ENCODE data around the gene APOBR. TPM values are rescaled to one million over a fixed set of nuclear protein-coding genes. Genes with fewer than 3 reads are reported as not detected.
"Not testable (repeated sequence)": the region's sequence is repeated elsewhere in the genome, so short reads cannot be mapped to it uniquely, and the experiment has no call there.

The APOBR gene
- total RNA-seq, 2 experiments from 2014 or later: 8.2 to 8.4 TPM

- ChIA-PET CTCF (no interaction called here), POLR2A (no interaction called here)
These were observed 28.3 kb downstream of the APOBR start for GRCh38 chr16:28522792-28523191.

GRCh38 chr16:28524681-28525171 lies 30.3 kb downstream of the APOBR start:
- ChIA-PET CTCF (interaction anchor here (0.7 kb wide), 1 partner anchor 247 kb away, joined by 4 read pairs; no protein-coding TSS in a partner anchor), POLR2A (no interaction called here)

- ChIA-PET CTCF (no interaction called here), POLR2A (no interaction called here)
These were observed 32.0 kb downstream of the APOBR start for GRCh38 chr16:28526201-28527099.

- CTCF ChIA-PET, POLR2A ChIA-PET: not testable (repeated sequence)
These were observed 32.8 kb downstream of the APOBR start for GRCh38 chr16:28527100-28527785.

- POLR2A ChIA-PET: no interaction called here
- CTCF ChIA-PET: no interaction called here
These were observed 33.5 kb downstream of the APOBR start for GRCh38 chr16:28527985-28528384.

- POLR2A ChIA-PET: no interaction called here
- CTCF ChIA-PET: no interaction called here
These were observed 34.0 kb downstream of the APOBR start for GRCh38 chr16:28528463-28528867.

GRCh38 chr16:28529124-28529523 lies 34.7 kb downstream of the APOBR start:
- ChIA-PET CTCF (no interaction called here), POLR2A (no interaction called here)

GRCh38 chr16:28531777-28532744 lies 37.6 kb downstream of the APOBR start:
- POLR2A ChIA-PET: no interaction called here
- CTCF ChIA-PET: no interaction called here

GRCh38 chr16:28532940-28533647 lies 38.7 kb downstream of the APOBR start:
- ChIA-PET POLR2A (no interaction called here), CTCF (no interaction called here)

- ChIA-PET POLR2A (no interaction called here), CTCF (interaction anchor here (0.8 kb wide), 1 partner anchor 13 kb away, joined by 3 read pairs; no protein-coding TSS in a partner anchor)
These were observed 40.3 kb downstream of the APOBR start for GRCh38 chr16:28534542-28535373.

- CTCF ChIA-PET: no interaction called here
- POLR2A ChIA-PET: no interaction called here
These were observed 42.6 kb downstream of the APOBR start for GRCh38 chr16:28537076-28537475.

- ChIA-PET CTCF (no interaction called here), POLR2A (no interaction called here)
These were observed 43.7 kb downstream of the APOBR start for GRCh38 chr16:28537964-28538732.

GRCh38 chr16:28538733-28539596 lies 44.5 kb downstream of the APOBR start, which contains the start of gene NUPR1:
Gene NUPR1 (minus strand): TSS chr16:28538974. CDS start chr16:28538907, 67 bp downstream.
- POLR2A ChIA-PET: no interaction called here
- CTCF ChIA-PET: no interaction called here

- ChIA-PET CTCF (no interaction called here), POLR2A (no interaction called here)
These were observed 45.9 kb downstream of the APOBR start for GRCh38 chr16:28540346-28540745.

- POLR2A ChIA-PET: no interaction called here
These were observed 48.2 kb downstream of the APOBR start for GRCh38 chr16:28542646-28543045.

GRCh38 chr16:28543072-28543471 lies 48.6 kb downstream of the APOBR start:
- ChIA-PET CTCF (no interaction called here), POLR2A (no interaction called here)

More at GRCh38 chr16:28542646-28543045, 48.2 kb downstream of the APOBR start:
- CTCF ChIA-PET: no interaction called here

- CTCF ChIA-PET: no interaction called here
- POLR2A ChIA-PET: no interaction called here
These were observed 50.6 kb downstream of the APOBR start for GRCh38 chr16:28544998-28545397.
